CD4-positive, alpha-beta T cell treated with Interleukin-4 for 1 hour (primary cell): ENCODE data around the gene FBLN7.

Experiments used
- DNase-seq, 2 donors: peaks; one replicate each; pipeline ENCODE4 v3.0.0-alpha.2; 2020 to 2022

FBLN7 gene

GRCh38 chr2:112160283-112161250, 22.4 kb downstream of the FBLN7 start:
- DNase-seq, result no peak

DNA sequence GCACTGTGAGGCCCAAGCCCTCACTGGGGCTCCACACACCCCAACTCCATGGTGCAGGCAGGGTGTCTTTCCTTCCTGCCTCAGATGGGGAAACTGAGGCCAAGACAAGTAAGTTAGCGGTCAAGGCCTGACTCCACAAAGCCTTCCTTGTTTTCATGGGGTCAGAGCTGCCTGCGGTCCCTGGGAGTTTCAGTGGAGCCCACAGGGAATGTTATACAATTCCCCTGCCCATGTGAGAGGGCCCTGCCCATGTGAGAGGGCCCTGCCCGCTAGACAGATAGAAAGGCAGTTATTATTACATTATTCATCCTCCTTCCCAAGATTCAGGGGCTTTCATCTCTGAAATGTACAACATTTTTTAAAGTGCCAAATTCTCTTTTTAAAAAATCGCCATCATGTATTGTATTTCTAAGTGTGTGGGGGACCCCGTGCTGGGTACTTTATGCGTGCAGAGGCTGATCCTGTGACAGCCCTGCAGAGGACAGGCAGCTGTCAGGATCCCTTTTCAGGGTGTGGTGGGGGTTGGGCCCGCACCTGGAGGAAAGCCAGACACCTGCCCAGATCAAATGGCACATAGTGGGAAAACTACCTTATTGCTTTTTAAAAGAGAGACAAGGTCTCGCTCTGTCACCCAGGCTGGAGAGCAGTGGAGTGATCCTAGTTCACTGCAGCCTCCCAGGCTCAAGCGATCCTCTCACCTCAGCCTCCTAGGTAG, 23.4 kb downstream of the FBLN7 start:
- no peak for DNase-seq

DNA sequence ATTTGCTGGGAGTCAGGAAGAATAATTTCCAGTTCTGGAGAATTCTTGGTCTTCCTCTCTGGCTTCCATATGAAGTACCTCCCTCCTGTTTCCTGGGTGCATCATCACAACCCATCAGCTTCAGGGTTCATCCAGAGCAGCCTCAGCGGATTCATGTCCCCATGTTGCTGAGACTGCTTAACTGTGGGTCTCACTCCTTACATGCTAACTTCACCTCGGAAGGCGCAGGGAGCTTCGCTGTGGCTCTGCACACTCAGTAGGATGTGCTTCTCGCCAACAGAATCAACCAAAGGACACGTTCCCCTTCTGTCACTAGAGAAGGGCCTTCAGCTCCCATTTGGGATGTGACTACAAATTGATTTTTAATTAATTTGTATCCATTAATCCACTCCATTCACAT, 24.2 kb downstream of the FBLN7 start:
- no peak for DNase-seq

DNA sequence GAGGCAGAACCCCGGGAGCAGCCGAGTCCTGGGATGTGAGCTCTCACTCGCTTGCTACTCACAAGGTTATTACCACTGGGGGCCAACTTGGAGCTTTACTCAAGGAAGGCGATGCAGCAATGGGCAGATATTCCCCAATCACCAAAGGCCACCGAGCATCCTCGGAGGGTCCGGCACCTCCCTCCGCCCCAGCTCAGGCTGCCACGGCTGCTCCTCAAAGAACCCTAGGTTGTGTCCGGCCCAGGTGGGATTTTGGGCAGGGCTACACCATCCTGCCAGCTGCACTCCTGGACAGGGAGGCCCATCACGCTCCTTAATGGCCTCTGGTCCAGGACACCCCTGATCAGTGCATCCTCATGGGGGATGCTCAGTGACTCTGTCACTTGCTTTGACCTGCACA, 24.8 kb downstream of the FBLN7 start:
- no peak for DNase-seq

DNA sequence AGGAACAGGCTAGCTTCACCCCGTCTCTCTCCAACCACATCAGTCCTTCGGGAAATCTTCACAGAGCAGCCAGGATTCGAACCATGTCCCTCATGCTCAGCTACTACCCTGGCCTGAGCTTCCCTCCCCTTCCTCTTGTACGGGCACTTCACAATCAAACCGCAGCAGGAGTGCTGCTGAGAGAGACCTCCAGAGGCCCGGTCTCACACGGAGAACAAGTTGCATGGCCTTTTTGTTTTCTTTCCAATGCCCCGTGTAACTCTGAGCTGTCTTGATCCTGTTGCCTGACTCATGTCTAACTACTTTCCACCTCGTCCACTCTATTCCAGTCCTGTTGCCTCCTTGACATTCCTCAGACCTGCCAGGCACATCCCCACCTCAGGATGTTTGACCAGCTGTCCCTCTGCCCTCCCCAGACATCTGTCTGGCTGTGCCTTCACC, 25.4 kb downstream of the FBLN7 start:
- no peak for DNase-seq

- DNase-seq, result no peak
Observed at GRCh38 chr2:112164876-112165275, 26.7 kb downstream of the FBLN7 start.

- DNase-seq, result no peak
Observed at GRCh38 chr2:112165296-112165695, 27.1 kb downstream of the FBLN7 start.

DNA sequence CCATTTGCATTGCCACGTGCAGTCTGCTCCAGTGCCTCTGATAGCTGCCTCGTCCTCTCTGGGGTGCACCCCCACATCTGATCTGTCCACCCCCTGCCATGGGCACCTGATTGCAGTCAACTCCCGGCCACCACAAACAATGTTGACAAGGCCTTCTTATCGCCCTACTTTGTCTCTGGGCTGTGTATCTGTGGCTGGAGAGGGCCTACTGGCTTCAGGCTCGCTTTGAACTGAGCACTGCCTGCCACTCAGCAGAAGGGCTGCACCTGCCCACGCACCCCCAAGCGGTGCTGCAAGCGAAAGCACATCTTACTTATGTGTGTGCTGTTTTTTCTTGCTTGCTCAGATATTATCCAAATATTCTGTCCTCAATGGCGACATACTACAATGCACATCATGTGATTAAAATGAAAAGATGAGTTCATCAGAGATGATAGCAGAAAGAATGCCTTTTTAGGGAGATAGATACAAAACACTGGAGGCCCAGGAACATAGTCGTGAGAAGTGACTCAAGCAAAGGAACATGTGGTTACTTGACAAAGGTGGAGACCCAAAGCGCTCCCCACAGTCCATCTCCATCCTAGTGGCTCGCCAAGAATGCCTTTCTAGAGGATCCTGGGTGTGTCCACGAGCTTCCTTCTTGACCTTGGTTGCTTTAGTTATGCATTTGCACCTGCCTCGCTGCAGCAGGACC, 28.8 kb downstream of the FBLN7 start:
- no peak for DNase-seq

DNA sequence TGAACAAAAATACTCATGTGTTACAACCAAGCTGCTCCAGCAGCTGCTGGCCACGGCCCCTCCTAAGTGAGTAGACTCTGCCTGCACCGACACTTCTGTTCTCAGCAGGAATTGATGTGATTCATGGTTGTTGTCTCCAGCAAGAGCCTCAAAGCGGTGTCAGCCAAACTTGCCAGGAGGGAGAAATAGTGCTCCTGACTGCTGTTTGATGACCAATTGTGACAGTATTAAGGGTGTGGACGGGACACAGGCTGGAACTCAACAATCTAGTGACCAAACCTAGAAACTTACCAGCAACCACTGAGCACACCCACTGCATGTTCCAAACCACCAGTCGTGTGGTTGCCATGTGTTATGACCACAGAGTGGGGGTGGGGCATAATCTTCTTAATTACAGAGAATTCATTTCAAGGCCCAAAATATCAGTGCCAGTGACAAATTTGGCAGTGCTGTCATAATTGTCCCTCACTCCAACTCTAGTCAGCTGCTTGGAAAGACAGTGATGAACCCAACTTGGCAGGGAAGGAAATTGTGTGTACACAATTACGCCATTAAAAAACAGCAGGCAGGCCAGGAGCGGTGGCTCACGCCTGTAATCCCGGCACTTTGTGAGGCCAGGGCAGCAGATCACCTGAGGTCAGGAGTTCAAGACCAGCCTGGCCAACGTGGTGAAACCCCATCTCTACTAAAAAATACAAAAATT, 30.4 kb downstream of the FBLN7 start:
- no peak for DNase-seq

DNA sequence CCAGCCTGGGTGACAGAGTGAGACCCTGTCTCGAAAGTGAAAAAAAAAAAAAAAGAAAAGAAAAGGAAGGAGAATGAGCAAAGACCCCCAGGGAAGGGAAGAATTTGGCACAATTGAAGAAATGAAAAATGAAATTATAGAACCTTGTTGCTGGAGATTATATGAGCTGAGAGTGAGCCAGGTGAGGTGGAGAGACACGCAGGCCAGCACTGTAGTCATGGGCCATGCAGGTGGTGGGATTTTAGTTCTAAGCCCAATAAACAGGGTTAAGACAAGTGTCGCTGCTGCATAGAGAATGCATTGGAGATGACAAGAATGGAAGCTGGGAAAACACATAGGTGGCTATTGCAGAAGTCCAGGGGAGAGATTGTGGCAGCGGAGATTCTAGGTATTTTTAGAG, 32.3 kb downstream of the FBLN7 start:
- no peak for DNase-seq

- no peak for DNase-seq
Observed at GRCh38 chr2:112173646-112174319, 35.6 kb downstream of the FBLN7 start.

DNA sequence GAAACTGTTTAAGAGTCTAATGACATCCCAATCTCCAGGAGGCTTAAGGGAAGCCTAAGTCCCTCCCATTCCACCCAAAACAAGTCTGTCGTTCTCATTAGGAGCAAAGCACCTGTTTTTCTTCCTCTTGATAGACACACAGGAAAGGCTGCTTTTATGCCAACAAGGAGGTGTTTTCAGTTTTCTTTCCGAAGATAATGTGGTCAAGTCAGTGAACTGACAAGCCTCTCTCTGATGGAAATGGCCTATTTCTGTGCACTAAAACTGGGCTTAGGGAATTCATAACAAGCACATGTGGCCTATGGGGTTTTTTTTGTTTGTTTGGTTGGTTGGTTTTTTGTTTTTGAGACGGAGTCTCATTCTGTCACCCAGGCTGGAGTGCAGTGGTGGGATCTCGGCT, 36.2 kb downstream of the FBLN7 start:
- DNase-seq, result no peak

DNA sequence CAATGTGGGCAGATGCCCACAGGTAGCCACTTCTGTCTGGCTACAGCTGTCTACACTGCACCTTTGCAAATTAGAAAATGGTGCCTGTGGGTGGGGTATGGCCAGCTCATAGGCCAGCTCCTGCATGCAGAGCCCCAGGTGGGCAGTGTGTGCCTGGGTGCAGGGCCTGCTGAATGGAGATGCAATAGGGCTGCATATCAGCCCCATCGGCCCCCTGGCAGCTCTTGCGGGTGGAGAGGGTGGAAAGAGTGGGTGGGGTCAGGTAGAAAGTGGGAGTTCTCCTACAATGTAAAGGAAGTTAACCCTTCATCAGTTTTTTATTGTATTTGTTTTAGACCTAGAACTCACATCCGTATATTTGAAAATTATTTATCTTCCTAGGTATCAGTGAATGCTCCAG, 37.1 kb downstream of the FBLN7 start:
- no peak for DNase-seq

- DNase-seq, result no peak
Observed at GRCh38 chr2:112175958-112176573, 37.9 kb downstream of the FBLN7 start.

GRCh38 chr2:112181571-112182290, 43.5 kb downstream of the FBLN7 start:
- DNase-seq, result peak; percentile 58 to 75

- DNase-seq, result peak; percentile 49 to 51
Observed at GRCh38 chr2:112182581-112183034, 44.4 kb downstream of the FBLN7 start.

DNA sequence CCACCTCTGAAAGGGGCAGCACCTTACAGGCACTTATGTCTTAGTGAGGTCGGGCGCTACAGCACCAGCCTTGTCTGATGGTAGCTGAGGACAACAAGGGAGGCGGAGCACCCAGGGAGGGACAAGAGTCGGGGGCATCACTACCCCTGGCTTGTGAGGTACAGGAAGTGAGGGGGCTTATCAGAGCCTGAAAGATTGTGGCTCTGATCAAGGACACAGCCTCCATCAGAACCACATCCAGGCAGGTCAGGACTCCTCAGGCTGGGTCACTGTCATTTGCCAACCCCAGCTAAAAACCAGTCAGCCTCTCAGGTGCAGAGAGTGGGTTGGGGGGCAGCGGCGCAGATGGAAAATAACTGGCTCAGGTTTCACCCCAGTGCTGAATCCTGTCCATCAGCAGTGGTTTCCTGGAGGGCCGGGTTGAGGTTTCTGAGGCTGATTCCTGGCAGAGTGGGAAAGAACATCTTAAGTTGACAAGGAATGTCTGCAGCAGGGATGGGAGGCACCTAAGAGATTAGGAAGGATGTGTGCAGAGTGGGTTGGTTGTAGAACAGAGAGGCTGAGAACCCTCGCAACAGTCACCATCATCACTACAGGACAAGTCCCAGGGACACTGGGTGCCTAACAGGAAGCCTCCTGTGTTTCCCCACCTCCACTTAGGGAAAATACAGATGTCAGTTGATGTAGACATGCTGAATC, 45.3 kb downstream of the FBLN7 start:
- peak in 1 of 2 donors; percentile 27 for DNase-seq

GRCh38 chr2:112184121-112184520, 45.9 kb downstream of the FBLN7 start:
- no peak for DNase-seq

- DNase-seq, result no peak
Observed at GRCh38 chr2:112185131-112185530, 46.9 kb downstream of the FBLN7 start.

DNA sequence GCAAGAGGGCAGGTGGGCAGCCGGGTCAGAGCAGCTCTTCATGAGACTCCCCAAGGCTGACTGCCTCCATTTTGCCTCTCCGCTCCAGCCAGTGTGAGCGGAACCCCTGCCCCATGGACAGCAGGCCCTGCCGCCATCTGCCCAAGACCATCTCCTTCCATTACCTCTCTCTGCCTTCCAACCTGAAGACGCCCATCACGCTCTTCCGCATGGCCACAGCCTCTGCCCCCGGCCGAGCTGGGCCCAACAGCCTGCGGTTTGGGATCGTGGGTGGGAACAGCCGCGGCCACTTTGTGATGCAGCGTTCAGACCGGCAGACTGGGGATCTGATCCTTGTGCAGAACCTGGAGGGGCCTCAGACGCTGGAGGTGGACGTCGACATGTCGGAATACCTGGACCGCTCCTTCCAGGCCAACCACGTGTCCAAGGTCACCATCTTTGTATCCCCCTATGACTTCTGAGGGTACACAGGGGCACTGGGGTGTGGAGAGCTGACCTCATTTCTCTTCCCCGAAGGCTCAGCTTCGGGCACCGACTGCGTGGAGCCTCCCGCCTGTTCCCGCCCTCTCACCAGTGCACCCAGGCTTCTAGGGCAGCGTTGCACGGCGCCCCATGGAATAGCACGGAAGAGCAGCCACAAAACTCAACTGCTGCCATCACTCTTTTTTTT, 49.0 kb downstream of the FBLN7 start:
- no peak for DNase-seq
